Lung (tissue), 12 donors: ENCODE data around the gene MYOG. TPM values are rescaled to one million over a fixed set of nuclear protein-coding genes. Genes with fewer than 3 reads are reported as not detected.

Experiments used
- ATAC-seq: fragments of 200-7000 bp; cut with Tn5 transposase; one replicate; pipeline ENCODE4 v1.9.1; 2020; ENCODE audit warnings: moderate number of reproducible peaks; ENCODE audit not compliant: insufficient read depth, low FRiP score
- DNase-seq, 3 donors: peaks; one replicate each; pipeline ENCODE4 v3.0.0-alpha.2; 2013 to 2017
- H3K27ac ChIP-seq, 2 donors: one replicate each; pipeline ENCODE4 v1.5.1; 2013; ENCODE audit warnings: mild to moderate bottlenecking in 2 of 2, moderate library complexity in 2 of 2, control low read depth in 1 of 2, inconsistent platforms in 1 of 2, low read depth in 1 of 2, low read length in 1 of 2
- H3K27me3 ChIP-seq, 3 donors: one replicate each; pipeline ENCODE4 v1.5.1; 2013; ENCODE audit warnings: low read length in 2 of 3; ENCODE audit not compliant: control insufficient read depth in 3 of 3, insufficient read depth in 3 of 3
- H3K36me3 ChIP-seq, 4 donors: one replicate each; pipeline ENCODE4 v1.5.1; 2013; ENCODE audit warnings: low read length in 4 of 4, mild to moderate bottlenecking in 1 of 4, moderate library complexity in 1 of 4; ENCODE audit not compliant: control insufficient read depth in 4 of 4, insufficient read depth in 4 of 4
- H3K4me1 ChIP-seq, 5 donors: one replicate each; pipeline ENCODE4 v1.5.1; 2013; ENCODE audit warnings: low read length in 5 of 5, mild to moderate bottlenecking in 2 of 5, moderate library complexity in 1 of 5; ENCODE audit not compliant: control insufficient read depth in 5 of 5, insufficient read depth in 5 of 5
- H3K4me3 ChIP-seq: one replicate; pipeline ENCODE4 v1.5.1; 2013; ENCODE audit warnings: mild to moderate bottlenecking, control low read depth, moderate library complexity
- H3K9ac ChIP-seq, 2 donors: one replicate each; pipeline ENCODE4 v1.5.1; 2013; ENCODE audit warnings: low read length in 2 of 2, control low read depth in 1 of 2; ENCODE audit not compliant: insufficient read depth in 1 of 2
- H3K9me3 ChIP-seq, 4 donors: one replicate each; pipeline ENCODE4 v1.5.1; 2013; ENCODE audit warnings: low read length in 3 of 4, mild to moderate bottlenecking in 1 of 4, moderate library complexity in 1 of 4; ENCODE audit not compliant: control insufficient read depth in 4 of 4, insufficient read depth in 3 of 4
- WGBS, 2 donors: extraction: QIAGEN DNeasy Blood & Tissue Kit; methylation state at CpG; one replicate each; pipeline ENCODE4 v1.1.7; 2013; 5-methylcytosine and 5-hydroxymethylcytosine counted together
- polyA plus RNA-seq, 2 donors: library from polyadenylated mRNA; stranded (reverse); fragments of 200-250 nt; gene quantifications; one replicate each; pipeline ENCODE4 v1.2.1, GENCODE V29; 2013
- total RNA-seq, 2 donors: library from RNA; depleted of rRNA in 1 of 2; stranded (reverse); fragments of >200 nt in 1 of 2; gene quantifications; one replicate each; pipeline ENCODE4 v1.2.1, GENCODE V29; 2014 to 2021
- TF ChIP-seq, protein P1 (sequence below): IDR thresholded peaks from 2 replicates; pipeline ENCODE4 v1.5.1; 2012; ENCODE audit warnings: mild to moderate bottlenecking; ENCODE audit errors: control extremely low read depth, extremely low read depth
- donor health status: control.
- donor health status: control.
- donor health status: Bipolar disorder and iron deficiency.
- donor health status: healthy.
- donor health status: DM: yes; HTN: yes; CAD: no.

The MYOG gene
- total and polyA plus RNA-seq, 4 donors = not detected

DNA sequence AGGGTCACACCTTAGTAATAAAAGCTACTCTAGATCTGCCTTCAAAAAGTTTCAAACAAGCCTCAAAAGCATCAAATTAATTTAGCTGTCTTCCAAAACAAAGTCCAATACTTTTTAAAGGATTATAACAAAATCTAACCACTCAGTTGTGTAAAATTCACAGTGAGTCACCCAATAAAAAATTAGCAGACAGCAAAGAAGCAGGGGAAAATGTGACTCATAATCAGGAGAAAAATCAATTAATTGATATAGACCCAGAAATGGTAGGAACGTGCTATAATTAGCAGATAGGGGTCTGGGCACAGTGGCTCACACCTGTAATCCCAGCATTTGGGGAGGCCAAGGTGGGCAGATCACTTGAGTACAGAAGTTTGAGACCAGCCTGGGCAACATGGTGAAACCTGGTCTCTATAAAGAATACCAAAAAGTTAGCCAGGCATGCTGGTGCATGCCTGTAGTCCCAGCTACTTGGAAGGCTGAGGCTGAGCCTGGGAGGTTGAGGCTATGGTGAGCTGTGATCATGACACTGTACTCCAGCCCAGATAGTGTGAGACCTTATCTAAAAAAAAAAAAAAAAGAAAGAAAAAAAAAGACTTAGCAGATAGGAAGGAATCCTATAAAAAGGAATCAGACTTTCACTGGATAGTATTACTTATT lies 8.1 kb upstream of the MYOG start:
- Histone ChIP-seq H3K36me3 (no peaks in the 10 kb centered on the region), H3K4me3 (no peak overlapping the region), H3K27me3 (no peaks in the 10 kb centered on the region), H3K9ac (no peak overlapping the region), H3K9me3 (peaks cover 0 to 8% (median 2%) of the 10 kb centered on the region in 4 donors), H3K27ac (no peak overlapping the region), H3K4me1 (no peaks in the 10 kb centered on the region)
- TF ChIP-seq, protein P1, sequence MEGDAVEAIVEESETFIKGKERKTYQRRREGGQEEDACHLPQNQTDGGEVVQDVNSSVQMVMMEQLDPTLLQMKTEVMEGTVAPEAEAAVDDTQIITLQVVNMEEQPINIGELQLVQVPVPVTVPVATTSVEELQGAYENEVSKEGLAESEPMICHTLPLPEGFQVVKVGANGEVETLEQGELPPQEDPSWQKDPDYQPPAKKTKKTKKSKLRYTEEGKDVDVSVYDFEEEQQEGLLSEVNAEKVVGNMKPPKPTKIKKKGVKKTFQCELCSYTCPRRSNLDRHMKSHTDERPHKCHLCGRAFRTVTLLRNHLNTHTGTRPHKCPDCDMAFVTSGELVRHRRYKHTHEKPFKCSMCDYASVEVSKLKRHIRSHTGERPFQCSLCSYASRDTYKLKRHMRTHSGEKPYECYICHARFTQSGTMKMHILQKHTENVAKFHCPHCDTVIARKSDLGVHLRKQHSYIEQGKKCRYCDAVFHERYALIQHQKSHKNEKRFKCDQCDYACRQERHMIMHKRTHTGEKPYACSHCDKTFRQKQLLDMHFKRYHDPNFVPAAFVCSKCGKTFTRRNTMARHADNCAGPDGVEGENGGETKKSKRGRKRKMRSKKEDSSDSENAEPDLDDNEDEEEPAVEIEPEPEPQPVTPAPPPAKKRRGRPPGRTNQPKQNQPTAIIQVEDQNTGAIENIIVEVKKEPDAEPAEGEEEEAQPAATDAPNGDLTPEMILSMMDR = no peak
- ATAC-seq = no peak
- DNase-seq = no peak
- WGBS, 2 donors = 89 to 90% methylated on average over 1 of the region's 1 CpG

DNA sequence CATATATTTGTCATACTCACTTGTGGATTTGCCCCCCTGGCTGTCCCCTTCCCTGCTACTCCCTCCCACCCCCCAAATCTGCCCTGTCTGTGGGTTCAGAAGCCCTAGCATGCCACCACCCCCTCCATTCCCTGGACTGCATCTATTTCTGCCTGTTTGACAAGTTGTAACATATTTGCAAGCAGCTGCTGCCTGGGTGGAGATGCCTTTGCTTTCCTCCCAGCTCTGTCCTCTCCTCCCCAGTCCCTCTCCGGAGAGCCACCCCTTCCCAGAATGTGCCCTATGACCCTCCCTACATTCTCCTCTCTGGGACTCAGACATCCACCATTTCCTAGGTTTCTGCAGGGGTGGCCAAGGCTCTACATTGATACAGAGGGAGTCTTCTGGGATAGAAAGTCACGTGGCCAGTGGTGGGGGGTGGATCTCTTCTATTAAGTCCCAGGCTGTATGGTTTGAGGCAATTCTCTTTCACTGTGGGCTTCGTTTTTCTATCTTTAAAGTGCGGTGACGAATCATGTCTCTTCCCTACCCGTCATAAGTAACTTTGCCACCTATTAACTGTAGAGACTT lies 6.0 kb upstream of the MYOG start:
- ATAC-seq = no peak
- H3K9ac ChIP-seq = no peak overlapping the region
- H3K4me3 ChIP-seq = no peak overlapping the region
- DNase-seq = no peak
- no peaks in the 10 kb centered on the region for H3K36me3 ChIP-seq
- H3K4me1 ChIP-seq = no peaks in the 10 kb centered on the region
- H3K27ac ChIP-seq = no peak overlapping the region
- H3K27me3 ChIP-seq = peaks cover 0 to 3% (median 0%) of the 10 kb centered on the region in 3 donors
- 76 to 92% methylated on average over 6 of the region's 6 CpGs for WGBS, 2 donors
- peaks cover 0 to 8% (median 2%) of the 10 kb centered on the region in 4 donors for H3K9me3 ChIP-seq
- TF ChIP-seq, protein P1 = no peak

DNA sequence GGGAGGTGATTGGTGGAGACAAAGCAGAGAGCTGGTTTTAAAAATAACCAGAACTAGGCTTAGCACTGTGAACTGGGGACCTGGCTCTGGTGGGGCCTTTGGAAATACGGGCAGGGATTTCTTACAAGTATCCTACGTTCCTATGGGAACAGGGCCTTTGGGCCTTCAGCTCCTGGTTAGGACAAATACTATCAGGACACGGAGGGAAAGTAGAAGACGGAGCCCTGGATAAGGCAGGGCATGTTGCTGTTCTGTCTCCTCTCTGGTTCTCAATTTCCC lies 5.3 kb upstream of the MYOG start:
- Histone ChIP-seq H3K27ac (no peak overlapping the region), H3K9me3 (peaks cover 0 to 8% (median 0%) of the 10 kb centered on the region in 4 donors), H3K4me3 (no peak overlapping the region), H3K4me1 (no peaks in the 10 kb centered on the region), H3K36me3 (no peaks in the 10 kb centered on the region), H3K27me3 (peaks cover 0 to 3% (median 0%) of the 10 kb centered on the region in 3 donors), H3K9ac (no peak overlapping the region)
- ATAC-seq (no peak), DNase-seq (no peak)
- WGBS, 2 donors = 94 to 96% methylated on average over 4 of the region's 4 CpGs
- TF ChIP-seq, protein P1 = no peak
